Uterus (tissue), 2 donors: ENCODE results near the gene CPT2.

Experiments
- CTCF ChIP-seq, 4 experiments: fragments of 200-600 bp in 2 of 4; fragments of 450-650 bp in 2 of 4; sonication (generic) in 2 of 4; IDR thresholded peaks; one replicate each; pipeline ENCODE4 v1.5.1; 2016 to 2019; ENCODE audit warnings: antibody characterized with exemption in 4 of 4, mild to moderate bottlenecking in 2 of 4, moderate library complexity in 1 of 4
- POLR2A ChIP-seq, 2 donors: fragments of 450-650 bp; IDR thresholded peaks; one replicate each; pipeline ENCODE4 v1.6.1; 2016; ENCODE audit warnings: antibody characterized with exemption in 2 of 2, mild to moderate bottlenecking in 1 of 2, moderate library complexity in 1 of 2

DNA sequence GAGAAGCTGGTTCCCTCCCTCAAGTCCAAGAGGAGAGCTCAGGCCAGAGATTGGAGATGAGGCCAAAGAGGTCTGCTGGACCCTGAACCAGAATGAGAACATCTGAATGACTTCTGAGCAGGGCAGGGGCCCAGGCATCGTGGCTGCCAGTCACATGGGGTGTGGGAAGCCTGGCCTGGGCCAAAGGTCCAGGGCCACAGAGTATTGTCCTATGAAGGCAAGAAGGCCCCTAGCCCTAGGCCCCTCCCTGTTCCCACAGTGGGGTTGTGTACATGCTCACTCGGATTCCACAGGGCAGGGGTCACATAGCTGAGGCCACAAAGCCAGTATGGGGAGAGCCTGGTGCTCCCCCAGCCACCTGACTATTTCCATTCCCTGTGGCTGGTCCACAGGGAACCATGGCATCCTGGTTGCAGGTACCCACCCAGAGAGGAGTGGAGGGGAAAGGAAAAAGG, 35.7 kb upstream of the CPT2 start:
- TF ChIP-seq CTCF (IDR thresholded peaks at IDR 0.05) (no peak), POLR2A (IDR thresholded peaks at IDR 0.05) (no peak)
